WTC11 (cell line): Measurements from ENCODE around the gene RGS19.
"Not testable (repeated sequence)": the region's sequence is repeated elsewhere in the genome, so short reads cannot be mapped to it uniquely, and the experiment has no call there.

Source experiments
- ATF6 ChIP-seq: sonication (generic); formaldehyde crosslinking; IDR thresholded peaks from 2 replicates; pipeline ENCODE4 v1.8.1; 2023; ENCODE audit warnings: mild to moderate bottlenecking, missing genetic modification reagents
- ETV6 ChIP-seq: sonication (generic); formaldehyde crosslinking; IDR thresholded peaks from 2 replicates; pipeline ENCODE4 v1.8.1; 2022; ENCODE audit warnings: mild to moderate bottlenecking, missing genetic modification reagents
- PRDM15 ChIP-seq: sonication (generic); formaldehyde crosslinking; IDR thresholded peaks from 2 replicates; pipeline ENCODE4 v1.8.0; 2022; ENCODE audit warnings: missing genetic modification reagents
- SP1 ChIP-seq: sonication (generic); formaldehyde crosslinking; conservative IDR thresholded peaks from 2 replicates; pipeline ENCODE4 v1.8.1; 2022; ENCODE audit warnings: missing genetic modification reagents
- TF ChIP-seq, protein P1 (sequence below): fragments of 200-600 bp; IDR thresholded peaks from 2 replicates; pipeline ENCODE4 v1.8.0; 2022; ENCODE audit warnings: antibody characterized with exemption
- TF ChIP-seq, protein P2 (sequence below): sonication (generic); formaldehyde crosslinking; IDR thresholded peaks from 2 replicates; pipeline ENCODE4 v1.8.1; 2023; ENCODE audit warnings: mild to moderate bottlenecking, missing genetic modification reagents, borderline replicate concordance
- TF ChIP-seq, protein P3 (sequence below): sonication (generic); formaldehyde crosslinking; IDR thresholded peaks from 2 replicates; pipeline ENCODE4 v1.8.1; 2023; ENCODE audit warnings: mild to moderate bottlenecking, missing genetic modification reagents, moderate library complexity
- TF ChIP-seq, protein P4 (sequence below): sonication (generic); formaldehyde crosslinking; IDR thresholded peaks from 2 replicates; pipeline ENCODE4 v1.8.1; 2022; ENCODE audit warnings: mild to moderate bottlenecking, moderate library complexity, missing genetic modification reagents
- TF ChIP-seq, protein P5 (sequence below): sonication (generic); formaldehyde crosslinking; IDR thresholded peaks from 2 replicates; pipeline ENCODE4 v1.8.0; 2022; ENCODE audit warnings: mild to moderate bottlenecking, missing genetic modification reagents

DNA sequence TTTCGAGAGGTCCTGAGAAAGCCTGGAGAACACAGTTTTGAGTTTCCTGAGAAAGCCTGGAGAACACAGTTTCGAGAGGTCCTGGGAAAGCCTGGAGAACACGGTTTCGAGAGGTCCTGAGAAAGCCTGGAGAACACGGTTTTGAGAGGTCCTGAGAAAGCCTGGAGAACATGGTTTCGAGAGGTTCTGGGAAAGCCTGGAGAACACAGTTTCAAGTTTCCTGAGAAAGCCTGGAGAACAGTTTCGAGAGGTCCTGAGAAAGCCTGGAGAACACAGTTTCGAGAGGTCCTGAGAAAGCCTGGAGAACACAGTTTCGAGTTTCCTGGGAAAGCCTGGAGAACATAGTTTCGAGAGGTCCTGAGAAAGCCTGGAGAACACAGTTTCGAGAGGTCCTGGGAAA lies 44.2 kb upstream of the RGS19 start:
- TF ChIP-seq, protein P1, sequence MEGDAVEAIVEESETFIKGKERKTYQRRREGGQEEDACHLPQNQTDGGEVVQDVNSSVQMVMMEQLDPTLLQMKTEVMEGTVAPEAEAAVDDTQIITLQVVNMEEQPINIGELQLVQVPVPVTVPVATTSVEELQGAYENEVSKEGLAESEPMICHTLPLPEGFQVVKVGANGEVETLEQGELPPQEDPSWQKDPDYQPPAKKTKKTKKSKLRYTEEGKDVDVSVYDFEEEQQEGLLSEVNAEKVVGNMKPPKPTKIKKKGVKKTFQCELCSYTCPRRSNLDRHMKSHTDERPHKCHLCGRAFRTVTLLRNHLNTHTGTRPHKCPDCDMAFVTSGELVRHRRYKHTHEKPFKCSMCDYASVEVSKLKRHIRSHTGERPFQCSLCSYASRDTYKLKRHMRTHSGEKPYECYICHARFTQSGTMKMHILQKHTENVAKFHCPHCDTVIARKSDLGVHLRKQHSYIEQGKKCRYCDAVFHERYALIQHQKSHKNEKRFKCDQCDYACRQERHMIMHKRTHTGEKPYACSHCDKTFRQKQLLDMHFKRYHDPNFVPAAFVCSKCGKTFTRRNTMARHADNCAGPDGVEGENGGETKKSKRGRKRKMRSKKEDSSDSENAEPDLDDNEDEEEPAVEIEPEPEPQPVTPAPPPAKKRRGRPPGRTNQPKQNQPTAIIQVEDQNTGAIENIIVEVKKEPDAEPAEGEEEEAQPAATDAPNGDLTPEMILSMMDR = not testable (repeated sequence)
- TF ChIP-seq, protein P2, sequence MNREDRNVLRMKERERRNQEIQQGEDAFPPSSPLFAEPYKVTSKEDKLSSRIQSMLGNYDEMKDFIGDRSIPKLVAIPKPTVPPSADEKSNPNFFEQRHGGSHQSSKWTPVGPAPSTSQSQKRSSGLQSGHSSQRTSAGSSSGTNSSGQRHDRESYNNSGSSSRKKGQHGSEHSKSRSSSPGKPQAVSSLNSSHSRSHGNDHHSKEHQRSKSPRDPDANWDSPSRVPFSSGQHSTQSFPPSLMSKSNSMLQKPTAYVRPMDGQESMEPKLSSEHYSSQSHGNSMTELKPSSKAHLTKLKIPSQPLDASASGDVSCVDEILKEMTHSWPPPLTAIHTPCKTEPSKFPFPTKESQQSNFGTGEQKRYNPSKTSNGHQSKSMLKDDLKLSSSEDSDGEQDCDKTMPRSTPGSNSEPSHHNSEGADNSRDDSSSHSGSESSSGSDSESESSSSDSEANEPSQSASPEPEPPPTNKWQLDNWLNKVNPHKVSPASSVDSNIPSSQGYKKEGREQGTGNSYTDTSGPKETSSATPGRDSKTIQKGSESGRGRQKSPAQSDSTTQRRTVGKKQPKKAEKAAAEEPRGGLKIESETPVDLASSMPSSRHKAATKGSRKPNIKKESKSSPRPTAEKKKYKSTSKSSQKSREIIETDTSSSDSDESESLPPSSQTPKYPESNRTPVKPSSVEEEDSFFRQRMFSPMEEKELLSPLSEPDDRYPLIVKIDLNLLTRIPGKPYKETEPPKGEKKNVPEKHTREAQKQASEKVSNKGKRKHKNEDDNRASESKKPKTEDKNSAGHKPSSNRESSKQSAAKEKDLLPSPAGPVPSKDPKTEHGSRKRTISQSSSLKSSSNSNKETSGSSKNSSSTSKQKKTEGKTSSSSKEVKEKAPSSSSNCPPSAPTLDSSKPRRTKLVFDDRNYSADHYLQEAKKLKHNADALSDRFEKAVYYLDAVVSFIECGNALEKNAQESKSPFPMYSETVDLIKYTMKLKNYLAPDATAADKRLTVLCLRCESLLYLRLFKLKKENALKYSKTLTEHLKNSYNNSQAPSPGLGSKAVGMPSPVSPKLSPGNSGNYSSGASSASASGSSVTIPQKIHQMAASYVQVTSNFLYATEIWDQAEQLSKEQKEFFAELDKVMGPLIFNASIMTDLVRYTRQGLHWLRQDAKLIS (CRISPR knock-in tag) = not testable (repeated sequence)
- TF ChIP-seq, protein P3, sequence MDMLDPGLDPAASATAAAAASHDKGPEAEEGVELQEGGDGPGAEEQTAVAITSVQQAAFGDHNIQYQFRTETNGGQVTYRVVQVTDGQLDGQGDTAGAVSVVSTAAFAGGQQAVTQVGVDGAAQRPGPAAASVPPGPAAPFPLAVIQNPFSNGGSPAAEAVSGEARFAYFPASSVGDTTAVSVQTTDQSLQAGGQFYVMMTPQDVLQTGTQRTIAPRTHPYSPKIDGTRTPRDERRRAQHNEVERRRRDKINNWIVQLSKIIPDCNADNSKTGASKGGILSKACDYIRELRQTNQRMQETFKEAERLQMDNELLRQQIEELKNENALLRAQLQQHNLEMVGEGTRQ = not testable (repeated sequence)
- TF ChIP-seq ETV6 (CRISPR knock-in tag); PRDM15 (CRISPR knock-in tag); SP1 (CRISPR knock-in tag); ATF6: not testable (repeated sequence)
- TF ChIP-seq, protein P4, sequence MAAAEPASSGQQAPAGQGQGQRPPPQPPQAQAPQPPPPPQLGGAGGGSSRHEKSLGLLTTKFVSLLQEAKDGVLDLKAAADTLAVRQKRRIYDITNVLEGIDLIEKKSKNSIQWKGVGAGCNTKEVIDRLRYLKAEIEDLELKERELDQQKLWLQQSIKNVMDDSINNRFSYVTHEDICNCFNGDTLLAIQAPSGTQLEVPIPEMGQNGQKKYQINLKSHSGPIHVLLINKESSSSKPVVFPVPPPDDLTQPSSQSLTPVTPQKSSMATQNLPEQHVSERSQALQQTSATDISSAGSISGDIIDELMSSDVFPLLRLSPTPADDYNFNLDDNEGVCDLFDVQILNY (CRISPR knock-in tag) = not testable (repeated sequence)
- TF ChIP-seq, protein P5, sequence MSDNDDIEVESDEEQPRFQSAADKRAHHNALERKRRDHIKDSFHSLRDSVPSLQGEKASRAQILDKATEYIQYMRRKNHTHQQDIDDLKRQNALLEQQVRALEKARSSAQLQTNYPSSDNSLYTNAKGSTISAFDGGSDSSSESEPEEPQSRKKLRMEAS (CRISPR knock-in tag) = not testable (repeated sequence)
